GM21381 (cell line): ENCODE measurements around the gene AGMO.
"Not testable (repeated sequence)": the region's sequence is repeated elsewhere in the genome, so short reads cannot be mapped to it uniquely, and the experiment has no call there.

ENCODE experiments used
- ATAC-seq: cut with Tn5 transposase; IDR thresholded peaks from one replicate; pipeline ENCODE4 v1.9.1; 2021; ENCODE audit warnings: mild to moderate bottlenecking, moderate library complexity; ENCODE audit not compliant: unreplicated experiment

AGMO gene

GRCh38 chr7:15560968-15561367 is 847 bp downstream of the AGMO start:
- ATAC-seq, result no peak

GRCh38 chr7:15559416-15559928 is 2.3 kb downstream of the AGMO start:
- ATAC-seq, result no peak

GRCh38 chr7:15558756-15559155 is 3.1 kb downstream of the AGMO start:
- ATAC-seq, result no peak

GRCh38 chr7:15557686-15558085 is 4.1 kb downstream of the AGMO start:
- no peak for ATAC-seq

GRCh38 chr7:15557186-15557585 is 4.6 kb downstream of the AGMO start:
- ATAC-seq, result no peak

GRCh38 chr7:15556339-15557105 is 5.3 kb downstream of the AGMO start:
- ATAC-seq, result no peak

GRCh38 chr7:15555381-15555859 is 6.4 kb downstream of the AGMO start:
- ATAC-seq, result no peak

- ATAC-seq, result no peak
Measured at GRCh38 chr7:15554744-15555143, 7.1 kb downstream of the AGMO start.

GRCh38 chr7:15554081-15554480 is 7.7 kb downstream of the AGMO start:
- no peak for ATAC-seq

GRCh38 chr7:15547320-15547719 is 14.5 kb downstream of the AGMO start:
- not testable (repeated sequence) for ATAC-seq

- no peak for ATAC-seq
Measured at GRCh38 chr7:15546272-15546792, 15.5 kb downstream of the AGMO start.

- ATAC-seq, result no peak
Measured at GRCh38 chr7:15544050-15544449, 17.8 kb downstream of the AGMO start.

GRCh38 chr7:15543256-15543655 is 18.6 kb downstream of the AGMO start:
- ATAC-seq, result no peak

- ATAC-seq, result no peak
Measured at GRCh38 chr7:15527648-15528047, 34.2 kb downstream of the AGMO start.

- no peak for ATAC-seq
Measured at GRCh38 chr7:15525652-15526263, 36.1 kb downstream of the AGMO start.

GRCh38 chr7:15524077-15524476 is 37.7 kb downstream of the AGMO start:
- no peak for ATAC-seq

GRCh38 chr7:15517865-15518264 is 44.0 kb downstream of the AGMO start:
- ATAC-seq, result not testable (repeated sequence)

- ATAC-seq, result no peak
Measured at GRCh38 chr7:15515252-15515651, 46.6 kb downstream of the AGMO start.

- ATAC-seq, result no peak
Measured at GRCh38 chr7:15508258-15508657, 53.6 kb downstream of the AGMO start.

GRCh38 chr7:15507708-15508107 is 54.1 kb downstream of the AGMO start:
- ATAC-seq, result no peak

- no peak for ATAC-seq
Measured at GRCh38 chr7:15507171-15507570, 54.6 kb downstream of the AGMO start.

GRCh38 chr7:15505761-15506160 is 56.1 kb downstream of the AGMO start:
- ATAC-seq, result no peak
